ENCODE data around the gene SCG5. TPM values are rescaled to one million over a fixed set of nuclear protein-coding genes. Genes with fewer than 3 reads are reported as not detected.

The SCG5 gene
- total and polyA plus RNA-seq, 2 of the 13 experiments (the other 11 are each of a cell fraction or from before 2014, with no cell fraction given) = 2.3 to 3.5 TPM

DNA sequence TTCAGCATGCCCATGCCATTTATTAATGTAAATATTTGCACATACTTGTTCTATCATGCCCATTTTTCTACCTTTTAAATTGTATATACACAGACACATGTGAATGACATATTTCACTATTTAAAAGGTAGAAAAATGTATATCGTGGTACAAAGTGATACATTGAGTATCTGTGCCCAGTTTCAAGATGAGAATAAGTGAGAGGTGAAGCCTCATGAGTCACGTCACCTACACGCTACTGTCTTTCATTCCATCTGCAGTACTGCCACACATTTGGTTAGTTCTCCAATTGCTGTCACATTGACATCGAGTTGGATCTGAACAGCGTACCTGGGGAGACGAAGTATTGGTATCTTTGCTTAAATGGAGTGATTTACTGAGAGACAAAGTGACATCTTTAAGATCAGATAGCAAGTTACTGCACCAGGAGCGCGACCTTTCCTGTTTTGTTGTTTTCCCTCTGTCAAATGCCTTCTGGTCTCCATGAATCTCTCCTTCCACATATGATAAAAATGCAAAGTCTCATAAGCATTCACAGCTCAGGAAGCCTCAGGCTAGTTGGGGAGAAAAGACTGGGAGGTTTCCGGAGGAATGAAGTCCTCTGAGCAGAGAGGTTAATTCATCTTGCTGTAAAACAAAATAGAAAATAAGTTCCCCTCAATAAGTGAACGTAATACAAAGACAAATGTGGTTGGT, 88.3 kb downstream of the SCG5 start:
- intact Hi-C loops (cut with micrococcal nuclease; ENCODE audit: unreplicated experiment) (no loop called here), in situ Hi-C loops (cut with HindIII; ENCODE audit: extremely low pct_ligation_motif_present, low pct_unique_long_range_greater_than_20kb) (no loop called here)
- H3K27me3 ChIP-seq (ENCODE audit: control insufficient read depth in 1 of 2, insufficient read depth in 2 of 2, low read length in 2 of 2) = no peaks in the 10 kb centered on the region; a peak in 1 of 5 replicates
- H3K9me3 ChIP-seq (ENCODE audit: low read length) = no peaks in the 10 kb centered on the region
- H3K27ac ChIP-seq (ENCODE audit: extremely low read length, insufficient read depth, low read length) = no peak overlapping the region
- ChIA-PET POLR2A (no interaction called here), CTCF (ENCODE audit: low intra/inter-chr PET ratio, low total read pairs) (no interaction called here)
- no peak overlapping the region for H3K9ac ChIP-seq (ENCODE audit: insufficient read depth, low read depth, low read length)
- H3K4me2 ChIP-seq (ENCODE audit: low read depth, low read length) = no peak overlapping the region
- no peak for ATAC-seq
- H3K79me2 ChIP-seq (ENCODE audit: insufficient read depth, low read length) = no peaks in the 10 kb centered on the region
- no peak overlapping the region for H3K4me3 ChIP-seq (replicated peaks in 1 of 3; ENCODE audit: insufficient read depth in 1 of 3, low read depth in 2 of 3, low read length in 3 of 3)
- no peak for DNase-seq (ENCODE audit: low spot score)
- FAIRE-seq = no peak
- H3K4me1 ChIP-seq (ENCODE audit: insufficient read depth, low read length) = 0 out of 2 replicates have a peak, but pooled peaks cover 6% of the 10 kb centered on the region
- H2AFZ ChIP-seq (ENCODE audit: low read length) = no peak overlapping the region
- TF ChIP-seq HDAC2 (CRISPR knock-in tag; IDR thresholded peaks at IDR 0.05) (no peak), KDM3A (CRISPR knock-in tag; IDR thresholded peaks at IDR 0.05; ENCODE audit: low read depth) (no peak), NCOA2 (CRISPR knock-in tag; IDR thresholded peaks at IDR 0.05) (no peak), SMAD3 (CRISPR knock-in tag; IDR thresholded peaks at IDR 0.05) (no peak)
- H4K20me1 ChIP-seq (ENCODE audit: insufficient read depth, low read length) = no peaks in the 10 kb centered on the region
- H3K36me3 ChIP-seq (replicated peaks in 1 of 2; ENCODE audit: control insufficient read depth in 1 of 2, insufficient read depth in 2 of 2, low read length in 2 of 2) = no peaks in the 10 kb centered on the region
- BruUV-seq (replicated peaks) = no TSS peak
- WGBS (ENCODE audit: low lambda C conversion rate) = 71% methylated on average over 10 of the region's 10 CpGs

DNA sequence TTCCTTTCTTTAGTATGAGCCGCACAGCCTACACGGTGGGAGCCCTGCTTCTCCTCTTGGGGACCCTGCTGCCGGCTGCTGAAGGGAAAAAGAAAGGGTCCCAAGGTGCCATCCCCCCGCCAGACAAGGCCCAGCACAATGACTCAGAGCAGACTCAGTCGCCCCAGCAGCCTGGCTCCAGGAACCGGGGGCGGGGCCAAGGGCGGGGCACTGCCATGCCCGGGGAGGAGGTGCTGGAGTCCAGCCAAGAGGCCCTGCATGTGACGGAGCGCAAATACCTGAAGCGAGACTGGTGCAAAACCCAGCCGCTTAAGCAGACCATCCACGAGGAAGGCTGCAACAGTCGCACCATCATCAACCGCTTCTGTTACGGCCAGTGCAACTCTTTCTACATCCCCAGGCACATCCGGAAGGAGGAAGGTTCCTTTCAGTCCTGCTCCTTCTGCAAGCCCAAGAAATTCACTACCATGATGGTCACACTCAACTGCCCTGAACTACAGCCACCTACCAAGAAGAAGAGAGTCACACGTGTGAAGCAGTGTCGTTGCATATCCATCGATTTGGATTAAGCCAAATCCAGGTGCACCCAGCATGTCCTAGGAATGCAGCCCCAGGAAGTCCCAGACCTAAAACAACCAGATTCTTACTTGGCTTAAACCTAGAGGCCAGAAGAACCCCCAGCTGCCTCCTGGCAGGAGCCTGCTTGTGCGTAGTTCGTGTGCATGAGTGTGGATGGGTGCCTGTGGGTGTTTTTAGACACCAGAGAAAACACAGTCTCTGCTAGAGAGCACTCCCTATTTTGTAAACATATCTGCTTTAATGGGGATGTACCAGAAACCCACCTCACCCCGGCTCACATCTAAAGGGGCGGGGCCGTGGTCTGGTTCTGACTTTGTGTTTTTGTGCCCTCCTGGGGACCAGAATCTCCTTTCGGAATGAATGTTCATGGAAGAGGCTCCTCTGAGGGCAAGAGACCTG, 89.5 kb downstream of the SCG5 start:
- H3K79me2 ChIP-seq (ENCODE audit: insufficient read depth, low read length) = no peaks in the 10 kb centered on the region
- TF ChIP-seq, protein P1, sequence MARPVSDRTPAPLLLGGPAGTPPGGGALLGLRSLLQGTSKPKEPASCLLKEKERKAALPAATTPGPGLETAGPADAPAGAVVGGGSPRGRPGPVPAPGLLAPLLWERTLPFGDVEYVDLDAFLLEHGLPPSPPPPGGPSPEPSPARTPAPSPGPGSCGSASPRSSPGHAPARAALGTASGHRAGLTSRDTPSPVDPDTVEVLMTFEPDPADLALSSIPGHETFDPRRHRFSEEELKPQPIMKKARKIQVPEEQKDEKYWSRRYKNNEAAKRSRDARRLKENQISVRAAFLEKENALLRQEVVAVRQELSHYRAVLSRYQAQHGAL (CRISPR knock-in tag; IDR thresholded peaks at IDR 0.05; ENCODE audit: not compliant biosample characterization) = no peak
- no peak for TF ChIP-seq NFYC (CRISPR knock-in tag; IDR thresholded peaks at IDR 0.05)
- TF ChIP-seq FOSL2 (CRISPR knock-in tag; IDR thresholded peaks at IDR 0.05) = peak; percentile 42
- TF ChIP-seq ZNF331 (CRISPR knock-in tag; IDR thresholded peaks at IDR 0.05) = peak; percentile 20; the same call in 1 of the 2 replicates
- TF ChIP-seq SP5 (CRISPR knock-in tag; IDR thresholded peaks at IDR 0.05; ENCODE audit: borderline replicate concordance, low read depth) = peak; percentile 73
- TF ChIP-seq, protein P2, sequence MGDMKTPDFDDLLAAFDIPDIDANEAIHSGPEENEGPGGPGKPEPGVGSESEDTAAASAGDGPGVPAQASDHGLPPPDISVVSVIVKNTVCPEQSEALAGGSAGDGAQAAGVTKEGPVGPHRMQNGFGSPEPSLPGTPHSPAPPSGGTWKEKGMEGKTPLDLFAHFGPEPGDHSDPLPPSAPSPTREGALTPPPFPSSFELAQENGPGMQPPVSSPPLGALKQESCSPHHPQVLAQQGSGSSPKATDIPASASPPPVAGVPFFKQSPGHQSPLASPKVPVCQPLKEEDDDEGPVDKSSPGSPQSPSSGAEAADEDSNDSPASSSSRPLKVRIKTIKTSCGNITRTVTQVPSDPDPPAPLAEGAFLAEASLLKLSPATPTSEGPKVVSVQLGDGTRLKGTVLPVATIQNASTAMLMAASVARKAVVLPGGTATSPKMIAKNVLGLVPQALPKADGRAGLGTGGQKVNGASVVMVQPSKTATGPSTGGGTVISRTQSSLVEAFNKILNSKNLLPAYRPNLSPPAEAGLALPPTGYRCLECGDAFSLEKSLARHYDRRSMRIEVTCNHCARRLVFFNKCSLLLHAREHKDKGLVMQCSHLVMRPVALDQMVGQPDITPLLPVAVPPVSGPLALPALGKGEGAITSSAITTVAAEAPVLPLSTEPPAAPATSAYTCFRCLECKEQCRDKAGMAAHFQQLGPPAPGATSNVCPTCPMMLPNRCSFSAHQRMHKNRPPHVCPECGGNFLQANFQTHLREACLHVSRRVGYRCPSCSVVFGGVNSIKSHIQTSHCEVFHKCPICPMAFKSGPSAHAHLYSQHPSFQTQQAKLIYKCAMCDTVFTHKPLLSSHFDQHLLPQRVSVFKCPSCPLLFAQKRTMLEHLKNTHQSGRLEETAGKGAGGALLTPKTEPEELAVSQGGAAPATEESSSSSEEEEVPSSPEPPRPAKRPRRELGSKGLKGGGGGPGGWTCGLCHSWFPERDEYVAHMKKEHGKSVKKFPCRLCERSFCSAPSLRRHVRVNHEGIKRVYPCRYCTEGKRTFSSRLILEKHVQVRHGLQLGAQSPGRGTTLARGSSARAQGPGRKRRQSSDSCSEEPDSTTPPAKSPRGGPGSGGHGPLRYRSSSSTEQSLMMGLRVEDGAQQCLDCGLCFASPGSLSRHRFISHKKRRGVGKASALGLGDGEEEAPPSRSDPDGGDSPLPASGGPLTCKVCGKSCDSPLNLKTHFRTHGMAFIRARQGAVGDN (CRISPR knock-in tag; IDR thresholded peaks at IDR 0.05) = peak; percentile 38
- TF ChIP-seq ZNF772 (CRISPR knock-in tag; IDR thresholded peaks at IDR 0.05) = no peak
- TF ChIP-seq GABPB1 (CRISPR knock-in tag; IDR thresholded peaks at IDR 0.05) = peak; percentile 14; the same call in 1 of the 2 replicates

More for the DNA sequence above, 89.5 kb downstream of the SCG5 start:
- H3K36me3 ChIP-seq (replicated peaks in 1 of 2; ENCODE audit: control insufficient read depth in 1 of 2, insufficient read depth in 2 of 2, low read length in 2 of 2) = no peaks in the 10 kb centered on the region
- no TSS peak for BruUV-seq (replicated peaks)
- no peak overlapping the region for H3K4me3 ChIP-seq (replicated peaks in 1 of 3; ENCODE audit: insufficient read depth in 1 of 3, low read depth in 2 of 3, low read length in 3 of 3)
- in situ Hi-C loops (cut with HindIII; ENCODE audit: extremely low pct_ligation_motif_present, low pct_unique_long_range_greater_than_20kb) (no loop called here), intact Hi-C loops (cut with micrococcal nuclease; ENCODE audit: unreplicated experiment) (no loop called here)
- H3K9ac ChIP-seq (ENCODE audit: insufficient read depth, low read depth, low read length) = no peak overlapping the region
- DNase-seq (ENCODE audit: low spot score) = peak; percentile 47
- no peak overlapping the region for H3K27ac ChIP-seq (ENCODE audit: extremely low read length, insufficient read depth, low read length)
- POLR2A ChIA-PET = no interaction called here
- H3K9me3 ChIP-seq (ENCODE audit: low read length) = no peaks in the 10 kb centered on the region
- no peaks in the 10 kb centered on the region; a peak in 1 of 5 replicates for H3K27me3 ChIP-seq (ENCODE audit: control insufficient read depth in 1 of 2, insufficient read depth in 2 of 2, low read length in 2 of 2)
- 46% methylated on average over 15 of the region's 27 CpGs for WGBS (ENCODE audit: low lambda C conversion rate)
- H2AFZ ChIP-seq (ENCODE audit: low read length) = no peak overlapping the region
- H3K4me2 ChIP-seq (ENCODE audit: low read depth, low read length) = no peak overlapping the region
- H3K4me1 ChIP-seq (ENCODE audit: insufficient read depth, low read length) = 0 out of 2 replicates have a peak, but pooled peaks cover 6% of the 10 kb centered on the region
- no peaks in the 10 kb centered on the region for H4K20me1 ChIP-seq (ENCODE audit: insufficient read depth, low read length)
- CTCF ChIA-PET (ENCODE audit: low intra/inter-chr PET ratio, low total read pairs) = no interaction called here
- FAIRE-seq = no peak
- ATAC-seq = peak; percentile 83
